Endothelial cell of umbilical vein (primary cell): ENCODE data around the gene ZC3H7A.

Experiments
- CTCF ChIP-seq, 2 donors: IDR thresholded peaks; 1 replicate in 1 of 2; 2 replicates in 1 of 2; pipeline ENCODE4 v1.5.1; 2011; ENCODE audit warnings: low read length in 2 of 2, mild to moderate bottlenecking in 2 of 2, moderate library complexity in 2 of 2, control low read depth in 1 of 2, inconsistent platforms in 1 of 2, low read depth in 1 of 2; ENCODE audit not compliant: insufficient read depth in 1 of 2; ENCODE audit errors: extremely low read depth in 1 of 2
- EZH2 ChIP-seq: IDR thresholded peaks from 2 replicates; pipeline ENCODE4 v1.6.1; 2012; ENCODE audit warnings: borderline replicate concordance, low read depth, mild to moderate bottlenecking, moderate library complexity, low read length, inconsistent platforms; ENCODE audit not compliant: severe bottlenecking
- FOS ChIP-seq: IDR thresholded peaks from 2 replicates; pipeline ENCODE4 v1.6.1; 2011; ENCODE audit warnings: mild to moderate bottlenecking, low read length, moderate library complexity, borderline replicate concordance; ENCODE audit not compliant: insufficient read depth
- GATA2 ChIP-seq: IDR thresholded peaks from 2 replicates; pipeline ENCODE4 v1.7.0; 2011; ENCODE audit warnings: low read depth, mild to moderate bottlenecking, moderate library complexity, mixed read lengths, low read length; ENCODE audit not compliant: insufficient read length, insufficient read depth
- JUN ChIP-seq: IDR thresholded peaks from 2 replicates; pipeline ENCODE4 v1.6.1; 2011; ENCODE audit warnings: borderline replicate concordance, low read depth; ENCODE audit not compliant: insufficient read length, insufficient read depth
- MAX ChIP-seq: IDR thresholded peaks from 2 replicates; pipeline ENCODE4 v1.6.1; 2011; ENCODE audit not compliant: insufficient read depth, insufficient read length
- MYC ChIP-seq: IDR thresholded peaks from one replicate; pipeline ENCODE4 v1.6.1; 2011; ENCODE audit warnings: mild to moderate bottlenecking, low read depth, low read length
- POLR2A ChIP-seq: IDR thresholded peaks from 2 replicates; pipeline ENCODE4 v1.6.1; 2012; ENCODE audit warnings: low read depth, mild to moderate bottlenecking, control low read depth, low read length

- TF ChIP-seq CTCF (IDR thresholded peaks at IDR 0.05; ENCODE audit: extremely low read depth in 1 of 2, insufficient read depth in 1 of 2, low read depth in 1 of 2, low read length in 2 of 2) (no peak), POLR2A (no peak), EZH2 (no peak), JUN (no peak), MYC (no peak), GATA2 (no peak), FOS (no peak), MAX (no peak)
Observed at GRCh38 chr16:11721781-11722467, 75.1 kb downstream of the ZC3H7A start.
